K562 (cell line): ENCODE measurements around the gene MTERF4. TPM values are rescaled to one million over a fixed set of nuclear protein-coding genes. Genes with fewer than 3 reads are reported as not detected.

Experiments used
- ARID3B ChIP-seq: fragments of 250-450 bp; sonication (Bioruptor Pico); IDR thresholded peaks from 2 replicates; pipeline ENCODE4 v1.4.0; 2020; ENCODE audit warnings: borderline replicate concordance
- ASH1L ChIP-seq: fragments of 450-650 bp; IDR thresholded peaks from 2 replicates; pipeline ENCODE4 v1.6.1; 2018; ENCODE audit warnings: borderline replicate concordance, mild to moderate bottlenecking, low read depth; ENCODE audit not compliant: partially characterized antibody
- BRD4 ChIP-seq: fragments of 200-600 bp; sonication (generic); IDR thresholded peaks from 2 replicates; pipeline ENCODE4 v1.6.1; 2017; ENCODE audit warnings: inconsistent platforms
- CBX8 ChIP-seq: fragments of 200-600 bp; sonication (generic); IDR thresholded peaks from 2 replicates; pipeline ENCODE4 v1.6.1; 2012; ENCODE audit warnings: borderline replicate concordance, mixed run types, low read depth, mild to moderate bottlenecking, moderate library complexity, mixed read lengths, low read length, control low read depth, inconsistent platforms; ENCODE audit not compliant: poor library complexity, severe bottlenecking; ENCODE audit errors: extremely low read depth
- CHD1 ChIP-seq: fragments of 200-600 bp; sonication (generic); IDR thresholded peaks from one replicate; pipeline ENCODE4 v1.6.1; 2012; ENCODE audit warnings: mild to moderate bottlenecking, moderate library complexity, low read length, inconsistent platforms
- GATA2 ChIP-seq: sonication (generic); formaldehyde crosslinking; IDR thresholded peaks from 2 replicates; pipeline ENCODE4 v1.4.0; 2020; ENCODE audit warnings: mild to moderate bottlenecking, missing genetic modification reagents
- HBP1 ChIP-seq: fragments of 450-650 bp; formaldehyde crosslinking; IDR thresholded peaks from 2 replicates; pipeline ENCODE4 v1.4.0; 2022; ENCODE audit warnings: missing genetic modification characterization
- HDGF ChIP-seq: fragments of 450-650 bp; IDR thresholded peaks from 2 replicates; pipeline ENCODE4 v1.6.1; 2016
- HINFP ChIP-seq: fragments of 450-650 bp; conservative IDR thresholded peaks from 2 replicates; pipeline ENCODE4 v1.6.1; 2016; ENCODE audit warnings: missing genetic modification characterization, low read depth, mild to moderate bottlenecking, control low read depth, missing compliant biosample characterization
- IRF2 ChIP-seq: sonication (generic); formaldehyde crosslinking; IDR thresholded peaks from 2 replicates; pipeline ENCODE4 v1.8.1; 2022; ENCODE audit warnings: mild to moderate bottlenecking, missing genetic modification reagents
- MCM2 ChIP-seq: fragments of 450-650 bp; IDR thresholded peaks from 2 replicates; pipeline ENCODE4 v1.6.1; 2017; ENCODE audit warnings: low read depth, mild to moderate bottlenecking
- NBN ChIP-seq: fragments of 450-650 bp; IDR thresholded peaks from 2 replicates; pipeline ENCODE4 v1.6.1; 2016; ENCODE audit warnings: low read depth, mild to moderate bottlenecking
- NFIX ChIP-seq: fragments of 250-450 bp; sonication (Bioruptor Pico); IDR thresholded peaks from 2 replicates; pipeline ENCODE4 v1.4.0; 2020; ENCODE audit warnings: low read depth, mild to moderate bottlenecking, moderate library complexity
- PRPF4 ChIP-seq: fragments of 200-400 bp; formaldehyde crosslinking; IDR thresholded peaks from one replicate; pipeline ENCODE4 v1.6.1; 2017; ENCODE audit warnings: low read length, low read depth, mild to moderate bottlenecking; ENCODE audit not compliant: insufficient read depth, poor library complexity, severe bottlenecking
- STAT5B ChIP-seq: fragments of 250-450 bp; sonication (Bioruptor Pico); IDR thresholded peaks from 2 replicates; pipeline ENCODE4 v1.8.0; 2021; ENCODE audit warnings: mild to moderate bottlenecking, inconsistent platforms
- TFE3 ChIP-seq: fragments of 450-650 bp; formaldehyde crosslinking; IDR thresholded peaks from 2 replicates; pipeline ENCODE4 v1.4.0; 2020; ENCODE audit warnings: mild to moderate bottlenecking, mixed read lengths
- ZBTB7A ChIP-seq: IDR thresholded peaks from 2 replicates; pipeline ENCODE4 v1.6.1; 2011; ENCODE audit warnings: low read depth, mild to moderate bottlenecking, low read length, moderate library complexity, borderline replicate concordance; ENCODE audit not compliant: control insufficient read depth
- ZC3H8 ChIP-seq: fragments of 450-650 bp; IDR thresholded peaks from 2 replicates; pipeline ENCODE4 v1.6.1; 2017
- ZFPM2 ChIP-seq: fragments of 250-450 bp; sonication (Bioruptor Pico); IDR thresholded peaks from 2 replicates; pipeline ENCODE4 v1.5.1; 2022; ENCODE audit warnings: mild to moderate bottlenecking
- ZKSCAN1 ChIP-seq: fragments of 150-350 bp; IDR thresholded peaks from 2 replicates; pipeline ENCODE4 v1.6.1; 2016; ENCODE audit warnings: low read depth, low read length
- ZNF23 ChIP-seq: fragments of 250-450 bp; sonication (Bioruptor Pico); IDR thresholded peaks from 2 replicates; pipeline ENCODE4 v1.4.0; 2020; ENCODE audit warnings: mild to moderate bottlenecking
- ZNF232 ChIP-seq: sonication (generic); formaldehyde crosslinking; IDR thresholded peaks from 2 replicates; pipeline ENCODE4 v1.8.0; 2022; ENCODE audit warnings: mild to moderate bottlenecking, missing genetic modification reagents
- ZNF764 ChIP-seq: fragments of 250-450 bp; sonication (Bioruptor Pico); IDR thresholded peaks from 2 replicates; pipeline ENCODE4 v1.4.0; 2020; ENCODE audit warnings: low read depth, mild to moderate bottlenecking, moderate library complexity
- polyA plus RNA-seq, 8 experiments: library from polyadenylated mRNA; depleted of rRNA in 4 of 8; stranded (reverse) in 5 of 8; unstranded in 3 of 8; fragments of >200 nt; fragmentation: Nextera tagmentation in 2 of 8; fragmentation: Illumina TruSeq in 1 of 8; extraction: Ambion mirVana in 2 of 8; extraction: Trizol in 1 of 8; gene quantifications; 2 replicates each; pipeline versions ENCODE4 v1.2.1 to v1.2.3, GENCODE V29; 2011 to 2014; ENCODE audit warnings: inconsistent platforms in 1 of 8, missing spikeins in 1 of 8
- total RNA-seq, 7 experiments: library from RNA; depleted of rRNA in 6 of 7; stranded (reverse); fragments of >200 nt in 6 of 7; fragmentation: Illumina TruSeq in 2 of 7; extraction: Trizol in 2 of 7; gene quantifications; 2 replicates each; pipeline versions ENCODE4 v1.2.1 to v1.2.3, GENCODE V29; 2011 to 2021; ENCODE audit warnings: low replicate concordance in 1 of 7

MTERF4 gene
- total and polyA plus RNA-seq, 9 of the 15 experiments (the other 6 are each of a cell fraction or from before 2014, with no cell fraction given), result 15.3 to 29.6 (median 21.2) TPM

GRCh38 chr2:241148891-241149674 lies 47.0 kb upstream of the MTERF4 start, which contains the start of gene PASK (continued):
- TF ChIP-seq TFE3 (CRISPR knock-in tag) (no peak), ZC3H8 (no peak), IRF2 (no peak), ASH1L (peak; percentile 71), ARID3B (CRISPR knock-in tag) (no peak), NFIX (no peak), STAT5B (CRISPR knock-in tag) (no peak), PRPF4 (no peak), BRD4 (no peak), ZBTB7A (peak; percentile 15; the same call in 1 of the 2 replicates), GATA2 (CRISPR knock-in tag) (no peak), CHD1 (no peak), HINFP (tag) (no peak), ZFPM2 (CRISPR knock-in tag) (no peak), MCM2 (no peak), HDGF (no peak), ZKSCAN1 (no peak), ZNF232 (CRISPR knock-in tag) (no peak), HBP1 (no peak), ZNF764 (CRISPR knock-in tag) (no peak), ZNF23 (CRISPR knock-in tag) (no peak), CBX8 (no peak), NBN (no peak)
